ENCODE measurements around the gene ARHGEF4.
A peak's percentile ranks its signal among the peaks of the same experiment; 100 is the strongest.

ARHGEF4 gene

DNA sequence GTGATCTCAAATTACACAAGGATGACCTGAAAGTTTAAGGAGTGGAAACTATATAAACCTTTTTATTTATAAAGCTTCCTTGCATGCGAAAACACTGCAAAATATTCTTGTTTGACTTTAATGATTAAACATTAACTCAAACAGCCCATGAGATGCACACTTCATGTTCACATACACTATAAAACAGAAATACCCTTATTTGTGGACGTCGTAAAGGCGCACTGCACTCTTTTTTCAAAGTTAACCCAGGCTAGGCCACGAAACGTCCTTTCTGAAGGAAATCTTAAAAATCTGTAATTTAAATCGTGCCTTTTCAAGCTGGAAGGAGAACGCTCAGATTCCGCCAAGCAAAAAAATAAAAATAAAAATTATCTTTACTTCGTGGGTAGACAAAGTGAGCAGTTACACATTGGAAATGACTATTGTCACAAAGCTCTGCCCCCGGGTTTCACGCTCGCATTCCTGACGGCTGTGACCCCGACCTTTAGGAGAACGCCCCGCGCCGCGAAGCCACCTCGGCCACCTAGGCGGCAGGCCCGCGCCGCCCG, 255.8 kb downstream of the ARHGEF4 start:
- peak overlapping the region; percentile 56 to 67 for H3K4me3 ChIP-seq (ENCODE audit: low read depth in 1 of 2, low read length in 2 of 2)
- H3K27me3 ChIP-seq (ENCODE audit: control insufficient read depth in 1 of 2, insufficient read depth in 2 of 2, low read length in 2 of 2): no peaks in the 10 kb centered on the region
- peaks cover 3% of the 10 kb centered on the region for H3K4me1 ChIP-seq (ENCODE audit: insufficient read depth, low read length)
- peak overlapping the region; percentile 59 for H3K27ac ChIP-seq (ENCODE audit: low read depth, low read length)
- peaks cover 4% of the 10 kb centered on the region for H3K36me3 ChIP-seq (ENCODE audit: insufficient read depth, low read length)
- H3K9me3 ChIP-seq (ENCODE audit: low read length): no peaks in the 10 kb centered on the region
- peak overlapping the region; percentile 87 for H3K9ac ChIP-seq (ENCODE audit: low read length)

- peak within 1 kb of the TSS; percentile 96 for H3K27ac ChIP-seq (ENCODE audit: low read depth, low read length)
Measured at GRCh38 chr2:131093006-131093695, 256.4 kb downstream of the ARHGEF4 start, which contains the start of gene FAM168B. Gene FAM168B, minus strand, starts transcription at chr2:131093460. Its CDS starts 10,814 bp downstream, at chr2:131082646.

GRCh38 chr2:131093696-131094462, 257.2 kb downstream of the ARHGEF4 start:
- peak overlapping the region; percentile 71 for H3K9ac ChIP-seq (ENCODE audit: low read length)
- H3K4me3 ChIP-seq (ENCODE audit: low read depth in 1 of 2, low read length in 2 of 2): peak overlapping the region; percentile 79 to 92
- peak overlapping the region; percentile 96 for H3K27ac ChIP-seq (ENCODE audit: low read depth, low read length)
- peaks cover 3% of the 10 kb centered on the region for H3K4me1 ChIP-seq (ENCODE audit: insufficient read depth, low read length)
- H3K9me3 ChIP-seq (ENCODE audit: low read length): no peaks in the 10 kb centered on the region
- H3K36me3 ChIP-seq (ENCODE audit: insufficient read depth, low read length): no peaks in the 10 kb centered on the region
- H3K27me3 ChIP-seq (ENCODE audit: control insufficient read depth in 1 of 2, insufficient read depth in 2 of 2, low read length in 2 of 2): no peaks in the 10 kb centered on the region

More at GRCh38 chr2:131093006-131093695, 256.4 kb downstream of the ARHGEF4 start, which contains the start of gene FAM168B:
- Histone ChIP-seq H3K9me3 (ENCODE audit: low read length) (no peaks in the 10 kb centered on the region), H3K4me1 (ENCODE audit: insufficient read depth, low read length) (peaks cover 3% of the 10 kb centered on the region), H3K27me3 (ENCODE audit: control insufficient read depth in 1 of 2, insufficient read depth in 2 of 2, low read length in 2 of 2) (no peaks in the 10 kb centered on the region), H3K9ac (ENCODE audit: low read length) (peak within 1 kb of the TSS; percentile 87), H3K36me3 (ENCODE audit: insufficient read depth, low read length) (no peaks in the 10 kb centered on the region), H3K4me3 (ENCODE audit: low read depth in 1 of 2, low read length in 2 of 2) (peak within 1 kb of the TSS; percentile 79 to 92)

DNA sequence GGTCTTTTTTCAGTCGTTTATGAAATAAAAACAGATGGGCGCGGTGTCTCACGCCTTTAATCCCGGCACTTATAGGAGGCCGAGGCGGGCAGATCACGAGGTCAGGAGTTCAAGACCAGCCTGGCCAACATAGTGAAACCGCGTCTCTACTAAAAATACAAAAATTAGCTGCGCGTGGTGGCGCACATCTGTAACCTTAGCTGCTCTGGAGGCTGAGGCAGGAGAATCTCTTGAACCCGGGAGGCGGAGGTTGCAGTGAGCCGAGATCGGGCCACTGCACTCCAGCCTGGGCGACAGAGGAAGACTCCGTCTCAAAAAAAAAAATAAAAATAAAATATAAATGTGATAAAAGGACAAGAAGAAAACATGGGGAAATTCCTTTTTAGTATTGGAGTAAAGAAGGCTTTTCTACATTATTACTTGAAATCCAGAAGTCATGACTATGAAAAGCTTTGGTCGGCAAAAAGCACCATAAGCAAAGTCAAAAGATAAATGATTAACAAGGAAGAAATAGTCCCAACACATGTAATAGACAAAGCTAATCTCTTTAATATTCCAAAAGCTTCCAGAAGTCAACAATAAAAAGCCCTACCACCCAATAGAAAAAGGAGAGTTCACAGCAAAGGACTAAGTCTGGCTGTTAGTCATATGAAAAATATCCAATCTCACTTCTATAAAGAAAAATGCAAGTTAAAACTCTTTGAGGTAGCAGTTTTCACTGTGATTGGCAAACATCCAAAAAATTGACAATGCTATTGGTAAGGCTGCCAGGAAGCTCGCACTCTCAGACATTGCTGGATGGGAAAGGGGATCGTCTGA, 258.0 kb downstream of the ARHGEF4 start:
- Histone ChIP-seq H3K36me3 (ENCODE audit: insufficient read depth, low read length) (no peaks in the 10 kb centered on the region), H3K4me1 (ENCODE audit: insufficient read depth, low read length) (peaks cover 3% of the 10 kb centered on the region), H3K9ac (ENCODE audit: low read length) (peak overlapping the region; percentile 71), H3K4me3 (ENCODE audit: low read depth in 1 of 2, low read length in 2 of 2) (peak overlapping the region in 1 of 2 donors; percentile 79), H3K9me3 (ENCODE audit: low read length) (no peaks in the 10 kb centered on the region), H3K27ac (ENCODE audit: low read depth, low read length) (no peak overlapping the region), H3K27me3 (ENCODE audit: control insufficient read depth in 1 of 2, insufficient read depth in 2 of 2, low read length in 2 of 2) (no peaks in the 10 kb centered on the region)
